WTC11 (cell line): ENCODE measurements around the gene BMS1.

Source experiments
- ATF1 ChIP-seq: sonication (generic); formaldehyde crosslinking; IDR thresholded peaks from 2 replicates; pipeline ENCODE4 v1.8.1; 2023; ENCODE audit warnings: mild to moderate bottlenecking, moderate library complexity, missing genetic modification reagents
- FOXJ3 ChIP-seq: sonication (generic); formaldehyde crosslinking; IDR thresholded peaks from 2 replicates; pipeline ENCODE4 v1.9.0; 2021; ENCODE audit warnings: missing genetic modification reagents, mild to moderate bottlenecking, borderline replicate concordance
- FOXP1 ChIP-seq: sonication (generic); formaldehyde crosslinking; IDR thresholded peaks from 2 replicates; pipeline ENCODE4 v1.8.0; 2022; ENCODE audit warnings: missing genetic modification reagents, mild to moderate bottlenecking, moderate library complexity, borderline replicate concordance
- RELA ChIP-seq: sonication (generic); formaldehyde crosslinking; IDR thresholded peaks from 2 replicates; pipeline ENCODE4 v1.8.1; 2022; ENCODE audit warnings: missing genetic modification reagents, mild to moderate bottlenecking, borderline replicate concordance
- TEAD1 ChIP-seq: sonication (generic); formaldehyde crosslinking; IDR thresholded peaks from 2 replicates; pipeline ENCODE4 v1.8.0; 2022; ENCODE audit warnings: mild to moderate bottlenecking, missing genetic modification reagents
- TF ChIP-seq, protein P1 (sequence below): fragments of 250-450 bp; sonication (Bioruptor Pico); conservative IDR thresholded peaks from 2 replicates; pipeline ENCODE4 v1.9.0; 2021; ENCODE audit warnings: mild to moderate bottlenecking
- TF ChIP-seq, protein P2 (sequence below): fragments of 200-600 bp; IDR thresholded peaks from 2 replicates; pipeline ENCODE4 v1.8.0; 2022; ENCODE audit warnings: antibody characterized with exemption
- TF ChIP-seq, protein P3 (sequence below): sonication (generic); formaldehyde crosslinking; IDR thresholded peaks from 2 replicates; pipeline ENCODE4 v1.8.0; 2022; ENCODE audit warnings: mild to moderate bottlenecking, missing genetic modification reagents

DNA sequence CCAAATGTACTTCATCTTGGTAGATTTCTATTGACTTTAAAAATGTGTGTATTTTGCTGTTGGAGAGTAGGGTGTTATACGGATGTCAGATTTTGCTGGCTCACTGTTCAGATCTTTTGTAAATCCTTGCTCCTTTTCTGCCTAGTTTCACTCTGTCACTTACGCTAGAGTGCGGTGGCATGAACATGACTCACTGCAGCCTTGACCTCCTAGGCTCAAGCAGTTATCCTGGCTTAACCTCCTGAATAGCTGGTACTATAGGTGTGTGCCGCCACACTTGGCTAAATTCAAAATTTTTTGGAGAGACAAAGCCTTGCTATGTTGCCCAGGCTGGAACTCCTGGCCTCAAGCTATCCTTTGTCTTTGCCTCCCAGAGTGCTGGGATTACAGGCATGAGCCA, 29.4 kb downstream of the BMS1 start:
- TF ChIP-seq, protein P1, sequence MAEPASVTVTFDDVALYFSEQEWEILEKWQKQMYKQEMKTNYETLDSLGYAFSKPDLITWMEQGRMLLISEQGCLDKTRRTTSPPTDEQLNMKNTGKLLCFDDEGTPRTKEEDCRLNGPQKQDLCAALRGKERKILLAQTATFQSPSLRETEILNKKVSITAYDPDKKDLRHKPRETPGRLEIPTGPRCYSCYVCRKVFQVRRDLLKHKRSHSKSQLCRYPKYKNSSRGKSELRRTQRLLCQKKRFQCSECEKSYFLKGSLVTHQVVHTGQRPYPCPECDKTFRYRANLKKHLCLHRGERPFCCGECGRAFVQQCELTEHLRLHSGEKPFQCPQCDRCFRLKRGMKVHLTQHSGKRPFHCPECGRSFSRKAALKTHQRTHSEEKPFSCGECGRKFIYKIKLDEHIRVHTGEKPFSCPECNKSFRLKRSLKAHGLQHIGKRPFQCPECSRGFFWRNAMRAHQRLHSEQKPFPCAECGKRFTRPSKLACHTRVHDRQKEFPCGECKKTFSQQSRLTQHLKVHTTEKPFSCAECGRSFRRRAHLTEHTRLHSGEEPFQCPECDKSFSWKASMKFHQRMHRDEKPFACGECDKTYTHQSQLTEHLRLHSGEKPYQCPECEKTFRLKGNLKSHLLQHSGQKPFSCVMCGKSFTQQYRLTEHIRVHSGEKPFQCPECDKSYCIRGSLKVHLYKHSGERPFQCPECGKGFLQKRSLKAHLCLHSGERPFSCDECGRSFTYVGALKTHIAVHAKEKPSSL (CRISPR knock-in tag) = no peak
- TF ChIP-seq, protein P2, sequence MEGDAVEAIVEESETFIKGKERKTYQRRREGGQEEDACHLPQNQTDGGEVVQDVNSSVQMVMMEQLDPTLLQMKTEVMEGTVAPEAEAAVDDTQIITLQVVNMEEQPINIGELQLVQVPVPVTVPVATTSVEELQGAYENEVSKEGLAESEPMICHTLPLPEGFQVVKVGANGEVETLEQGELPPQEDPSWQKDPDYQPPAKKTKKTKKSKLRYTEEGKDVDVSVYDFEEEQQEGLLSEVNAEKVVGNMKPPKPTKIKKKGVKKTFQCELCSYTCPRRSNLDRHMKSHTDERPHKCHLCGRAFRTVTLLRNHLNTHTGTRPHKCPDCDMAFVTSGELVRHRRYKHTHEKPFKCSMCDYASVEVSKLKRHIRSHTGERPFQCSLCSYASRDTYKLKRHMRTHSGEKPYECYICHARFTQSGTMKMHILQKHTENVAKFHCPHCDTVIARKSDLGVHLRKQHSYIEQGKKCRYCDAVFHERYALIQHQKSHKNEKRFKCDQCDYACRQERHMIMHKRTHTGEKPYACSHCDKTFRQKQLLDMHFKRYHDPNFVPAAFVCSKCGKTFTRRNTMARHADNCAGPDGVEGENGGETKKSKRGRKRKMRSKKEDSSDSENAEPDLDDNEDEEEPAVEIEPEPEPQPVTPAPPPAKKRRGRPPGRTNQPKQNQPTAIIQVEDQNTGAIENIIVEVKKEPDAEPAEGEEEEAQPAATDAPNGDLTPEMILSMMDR = no peak
- TF ChIP-seq ATF1 (CRISPR knock-in tag) (no peak), FOXP1 (CRISPR knock-in tag) (no peak), RELA (CRISPR knock-in tag) (no peak), TEAD1 (no peak), FOXJ3 (CRISPR knock-in tag) (no peak)
- TF ChIP-seq, protein P3, sequence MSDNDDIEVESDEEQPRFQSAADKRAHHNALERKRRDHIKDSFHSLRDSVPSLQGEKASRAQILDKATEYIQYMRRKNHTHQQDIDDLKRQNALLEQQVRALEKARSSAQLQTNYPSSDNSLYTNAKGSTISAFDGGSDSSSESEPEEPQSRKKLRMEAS (CRISPR knock-in tag) = no peak
